HCT116 (cell line): ENCODE measurements around the gene PLA2G2C. TPM values are rescaled to one million over a fixed set of nuclear protein-coding genes. Genes with fewer than 3 reads are reported as not detected.

ENCODE experiments used
- ATAC-seq: fragments of 200-7000 bp; cut with Tn5 transposase; 2 replicates; pipeline ENCODE4 v1.9.1; 2020; ENCODE audit warnings: mild to moderate bottlenecking, moderate library complexity
- BruUV-seq: library from RNA; stranded (reverse); fragments of 400-500 nt; replicated peaks from 2 replicates; lab custom pipeline; 2021; lab: Mats Ljungman, UMichigan
- CTCF ChIA-PET: fragments of 300-600 bp; sonication (Branson Sonifier 250); formaldehyde crosslinking; loops from one replicate; lab custom pipeline; 2021; ENCODE audit warnings: antibody characterized with exemption; lab: Charles Lee
- POLR2A ChIA-PET: fragments of 300-600, 350-600 bp; sonication (Branson Sonifier 250); formaldehyde crosslinking; loops from one replicate; lab custom pipeline; 2021; ENCODE audit warnings: antibody characterized with exemption; lab: Charles Lee
- RAD21 ChIA-PET, 2 experiments: fragments of 300-600 bp; sonication (Branson Sonifier 250); formaldehyde crosslinking; loops; one replicate each; lab custom pipeline; 2023; ENCODE audit warnings: low total read pairs in 2 of 2; ENCODE audit not compliant: uncharacterized antibody in 2 of 2, unreplicated experiment in 2 of 2, low non-redundant PET in 1 of 2; lab: Charles Lee
- DNase-seq: peaks from one replicate; pipeline ENCODE4 v3.0.0-alpha.2; 2010; ENCODE audit warnings: low read depth, low spot score
- H2AFZ ChIP-seq: fragments of 200-600 bp; shearing (Covaris generic), sonication (generic); 2 replicates; pipeline ENCODE4 v1.6.1; 2017; ENCODE audit warnings: low read depth, mixed run types, mixed read lengths, antibody characterized with exemption, low read length; ENCODE audit not compliant: poor library complexity, severe bottlenecking
- H3K27ac ChIP-seq: 2 replicates; pipeline ENCODE4 v1.5.1; 2012; ENCODE audit warnings: low read depth, low read length
- H3K27me3 ChIP-seq: fragments of 200-600 bp; sonication (generic); 2 replicates; pipeline ENCODE4 v1.6.1; 2016; ENCODE audit warnings: mixed run types, low read length, mixed read lengths; ENCODE audit not compliant: insufficient read depth
- H3K36me3 ChIP-seq, 2 experiments: fragments of 200-500 bp in 1 of 2; fragments of 200-600 bp in 1 of 2; sonication (Bioruptor generic) in 1 of 2; sonication (generic) in 1 of 2; 2 replicates each; pipeline versions ENCODE4 v1.5.1 to v1.6.1; 2014 to 2016; ENCODE audit warnings: low read length in 2 of 2, inconsistent platforms in 1 of 2, mixed read lengths in 1 of 2, mixed run types in 1 of 2; ENCODE audit not compliant: insufficient read depth in 2 of 2, control insufficient read depth in 1 of 2
- H3K4me1 ChIP-seq, 2 experiments: fragments of 200-600 bp in 1 of 2; sonication (generic) in 1 of 2; 2 replicates each; pipeline versions ENCODE4 v1.5.1 to v1.6.1; 2012 to 2017; ENCODE audit warnings: low read length in 2 of 2, inconsistent platforms in 1 of 2, mild to moderate bottlenecking in 1 of 2, mixed read lengths in 1 of 2, mixed run types in 1 of 2, moderate library complexity in 1 of 2; ENCODE audit not compliant: insufficient read depth in 2 of 2, control insufficient read depth in 1 of 2
- H3K4me2 ChIP-seq: fragments of 200-600 bp; sonication (generic); 2 replicates; pipeline ENCODE4 v1.6.1; 2017; ENCODE audit warnings: mixed run types, low read length, mixed read lengths
- H3K4me3 ChIP-seq, 2 experiments: fragments of 200-600 bp in 1 of 2; sonication (generic) in 1 of 2; replicated peaks in 1 of 2; 2 replicates each; pipeline ENCODE4 v1.5.1; 2011 to 2016; ENCODE audit warnings: low read length in 2 of 2, control low read depth in 1 of 2, low read depth in 1 of 2, mild to moderate bottlenecking in 1 of 2, mixed read lengths in 1 of 2, mixed run types in 1 of 2
- H3K79me2 ChIP-seq: fragments of 200-600 bp; sonication (generic); 2 replicates; pipeline ENCODE4 v1.6.1; 2017; ENCODE audit warnings: mild to moderate bottlenecking, mixed run types, low read length, moderate library complexity, mixed read lengths; ENCODE audit not compliant: insufficient read depth
- H3K9ac ChIP-seq: fragments of 200-600 bp; sonication (generic); 2 replicates; pipeline ENCODE4 v1.6.1; 2016; ENCODE audit warnings: low read length, mixed read lengths
- H3K9me2 ChIP-seq: fragments of 200-600 bp; sonication (generic), shearing (Covaris generic); 2 replicates; pipeline ENCODE4 v1.6.1; 2017; ENCODE audit warnings: mixed run types, mild to moderate bottlenecking, moderate library complexity; ENCODE audit not compliant: insufficient read depth
- H3K9me3 ChIP-seq, 2 experiments: fragments of 200-500 bp in 1 of 2; fragments of 200-600 bp in 1 of 2; sonication (Bioruptor generic) in 1 of 2; sonication (generic) in 1 of 2; 2 replicates each; pipeline ENCODE4 v1.6.1; 2014 to 2017; ENCODE audit warnings: low read length in 2 of 2, mixed read lengths in 2 of 2, inconsistent platforms in 1 of 2, low read depth in 1 of 2, mild to moderate bottlenecking in 1 of 2, mixed run types in 1 of 2, moderate library complexity in 1 of 2; ENCODE audit not compliant: control insufficient read depth in 1 of 2, insufficient read depth in 1 of 2
- H4K20me1 ChIP-seq: fragments of 200-600 bp; sonication (generic), shearing (Covaris generic); 2 replicates; pipeline ENCODE4 v1.6.1; 2017; ENCODE audit warnings: mixed run types, mild to moderate bottlenecking, moderate library complexity; ENCODE audit not compliant: insufficient read depth
- CBX3 ChIP-seq: IDR thresholded peaks from 2 replicates; pipeline ENCODE4 v1.6.1; 2012; ENCODE audit warnings: low read depth
- CEBPB ChIP-seq: IDR thresholded peaks from 2 replicates; pipeline ENCODE4 v1.6.1; 2012; ENCODE audit warnings: low read depth
- EGR1 ChIP-seq: IDR thresholded peaks from 2 replicates; pipeline ENCODE4 v1.6.1; 2012; ENCODE audit warnings: low read depth
- ELF1 ChIP-seq: IDR thresholded peaks from 2 replicates; pipeline ENCODE4 v1.6.1; 2012; ENCODE audit warnings: low read depth, borderline replicate concordance
- EZH2 ChIP-seq: fragments of 200-600 bp; sonication (generic); IDR thresholded peaks from 2 replicates; pipeline ENCODE4 v1.6.1; 2017; ENCODE audit warnings: antibody characterized with exemption, mixed run types
- EZH2phosphoT487 ChIP-seq: fragments of 200-600 bp; IDR thresholded peaks from 2 replicates; pipeline ENCODE4 v1.6.1; 2018; ENCODE audit warnings: antibody characterized with exemption, borderline replicate concordance
- JUND ChIP-seq: IDR thresholded peaks from 2 replicates; pipeline ENCODE4 v1.6.1; 2012
- POLR2AphosphoS5 ChIP-seq: IDR thresholded peaks from 2 replicates; pipeline ENCODE4 v1.6.1; 2011; ENCODE audit warnings: mild to moderate bottlenecking, low read depth, low read length, moderate library complexity
- RAD21 ChIP-seq: IDR thresholded peaks from 2 replicates; pipeline ENCODE4 v1.6.1; 2012; ENCODE audit warnings: low read depth, mild to moderate bottlenecking
- SIN3A ChIP-seq: IDR thresholded peaks from 2 replicates; pipeline ENCODE4 v1.6.1; 2012; ENCODE audit warnings: low read depth
- SP1 ChIP-seq: IDR thresholded peaks from 2 replicates; pipeline ENCODE4 v1.6.1; 2012; ENCODE audit warnings: low read depth
- SRF ChIP-seq: IDR thresholded peaks from 2 replicates; pipeline ENCODE4 v1.6.1; 2012; ENCODE audit warnings: low read depth
- TCF7L2 ChIP-seq: IDR thresholded peaks from 2 replicates; pipeline ENCODE4 v1.7.0; 2011; ENCODE audit warnings: borderline replicate concordance, inconsistent platforms; ENCODE audit not compliant: insufficient read depth, insufficient read length; ENCODE audit errors: extremely low read depth
- ZFX ChIP-seq: fragments of 450-650 bp; IDR thresholded peaks from 2 replicates; pipeline ENCODE4 v1.6.1; 2017
- ZNF274 ChIP-seq: fragments of 200-500 bp; sonication (Bioruptor generic); IDR thresholded peaks from 2 replicates; pipeline ENCODE4 v1.6.1; 2014; ENCODE audit warnings: mild to moderate bottlenecking, low read depth, low read length, inconsistent platforms
- intact Hi-C: fragments of 100-400 bp; cut with micrococcal nuclease; formaldehyde crosslinking; loops from 2 replicates; pipeline ENCODE4 v1.10.0; 2022
- total RNA-seq: library from RNA; stranded (reverse); gene quantifications from one replicate; pipeline ENCODE4 v1.2.1, GENCODE V29; 2021; ENCODE audit not compliant: unreplicated experiment
- TF ChIP-seq, protein P1 (sequence below): IDR thresholded peaks from 2 replicates; pipeline ENCODE4 v1.6.1; 2011; ENCODE audit warnings: mild to moderate bottlenecking, low read length, moderate library complexity; ENCODE audit not compliant: insufficient replicate concordance; ENCODE audit errors: extremely low read depth
- TF ChIP-seq, protein P2 (sequence below): IDR thresholded peaks from 2 replicates; pipeline ENCODE4 v1.6.1; 2012; ENCODE audit warnings: low read depth
- TF ChIP-seq, protein P3 (sequence below): IDR thresholded peaks from 2 replicates; pipeline ENCODE4 v1.6.1; 2012

The PLA2G2C gene
- total RNA-seq, 1 experiment from 2014 or later, result not detected

DNA sequence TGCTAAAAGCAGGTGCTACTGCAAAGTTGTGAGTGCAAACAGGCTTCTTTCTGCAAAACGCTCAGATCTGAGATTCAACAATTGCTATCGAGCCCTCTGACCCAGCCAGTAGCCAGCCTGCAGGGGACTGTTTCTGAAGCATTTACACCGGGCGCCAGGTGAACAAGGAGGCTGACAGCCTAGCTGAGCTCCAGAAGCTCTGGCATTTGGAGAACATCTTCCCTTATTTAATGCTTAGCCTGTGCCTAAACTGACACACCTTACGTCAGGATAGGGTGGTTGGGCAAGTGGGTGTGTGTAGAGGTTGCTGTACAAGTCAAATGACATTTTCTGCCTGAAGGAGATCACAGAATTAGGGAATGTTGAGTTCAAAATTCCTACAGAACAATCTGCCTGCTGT, 15.8 kb upstream of the PLA2G2C start:
- no peak for DNase-seq
- TF ChIP-seq SP1, result no peak
- TF ChIP-seq RAD21, result no peak
- ChIA-PET RAD21 (no interaction called here), CTCF (interaction anchor here (1.5 kb wide), 1 partner anchor 10 kb away, joined by 4 read pairs; no protein-coding TSS in a partner anchor), POLR2A (no interaction called here)
- Histone ChIP-seq H2AFZ (no peak overlapping the region), H3K9me2 (no peaks in the 10 kb centered on the region), H4K20me1 (no peaks in the 10 kb centered on the region), H3K79me2 (no peaks in the 10 kb centered on the region), H3K4me2 (no peak overlapping the region), H3K4me1 (no peaks in the 10 kb centered on the region), H3K4me3 (no peak overlapping the region), H3K36me3 (no peaks in the 10 kb centered on the region), H3K27ac (no peak overlapping the region), H3K27me3 (peaks cover 12% of the 10 kb centered on the region; the same call in 1 of the 2 replicates), H3K9ac (no peak overlapping the region), H3K9me3 (no peaks in the 10 kb centered on the region)
- no TSS peak for BruUV-seq
- no peak for ATAC-seq
- intact Hi-C loops, result no loop called here

DNA sequence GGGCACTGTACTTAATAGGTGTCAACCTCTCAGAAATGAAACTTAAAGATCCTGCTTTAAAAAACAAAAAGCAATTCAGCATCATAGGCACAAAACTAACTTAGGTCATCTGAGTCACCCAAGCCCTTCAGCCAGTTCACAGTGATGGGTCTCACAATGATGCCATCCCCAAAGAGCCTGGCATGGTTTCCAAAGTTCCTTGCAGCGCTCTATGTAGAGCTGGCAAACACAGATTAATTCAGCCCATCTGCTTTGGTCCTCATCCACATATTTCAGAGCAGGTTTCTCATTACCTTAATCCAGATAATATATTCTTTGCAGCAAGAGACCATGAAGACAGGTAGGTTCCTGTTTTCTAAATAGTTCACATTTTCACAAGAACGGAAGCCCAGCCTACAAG, 14.6 kb upstream of the PLA2G2C start:
- Histone ChIP-seq H4K20me1 (no peaks in the 10 kb centered on the region), H3K9ac (no peak overlapping the region), H3K4me2 (no peak overlapping the region), H3K79me2 (no peaks in the 10 kb centered on the region), H3K4me1 (no peaks in the 10 kb centered on the region), H3K27me3 (peaks cover 12% of the 10 kb centered on the region; the same call in 1 of the 2 replicates), H3K9me2 (no peaks in the 10 kb centered on the region), H3K4me3 (no peak overlapping the region), H3K9me3 (no peaks in the 10 kb centered on the region), H2AFZ (no peak overlapping the region), H3K36me3 (no peaks in the 10 kb centered on the region), H3K27ac (no peak overlapping the region)
- ChIA-PET RAD21 (no interaction called here), CTCF (no interaction called here), POLR2A (no interaction called here)
- ATAC-seq (no peak), DNase-seq (no peak)
- intact Hi-C loops, result no loop called here
- no TSS peak for BruUV-seq
- TF ChIP-seq CEBPB (no peak), ZNF274 (no peak), TCF7L2 (no peak), SIN3A (no peak), EZH2 (no peak), ELF1 (no peak), SRF (no peak), JUND (no peak), POLR2AphosphoS5 (no peak), EGR1 (no peak), CBX3 (no peak), EZH2phosphoT487 (no peak), RAD21 (no peak), ZFX (no peak)
- TF ChIP-seq, protein P1, sequence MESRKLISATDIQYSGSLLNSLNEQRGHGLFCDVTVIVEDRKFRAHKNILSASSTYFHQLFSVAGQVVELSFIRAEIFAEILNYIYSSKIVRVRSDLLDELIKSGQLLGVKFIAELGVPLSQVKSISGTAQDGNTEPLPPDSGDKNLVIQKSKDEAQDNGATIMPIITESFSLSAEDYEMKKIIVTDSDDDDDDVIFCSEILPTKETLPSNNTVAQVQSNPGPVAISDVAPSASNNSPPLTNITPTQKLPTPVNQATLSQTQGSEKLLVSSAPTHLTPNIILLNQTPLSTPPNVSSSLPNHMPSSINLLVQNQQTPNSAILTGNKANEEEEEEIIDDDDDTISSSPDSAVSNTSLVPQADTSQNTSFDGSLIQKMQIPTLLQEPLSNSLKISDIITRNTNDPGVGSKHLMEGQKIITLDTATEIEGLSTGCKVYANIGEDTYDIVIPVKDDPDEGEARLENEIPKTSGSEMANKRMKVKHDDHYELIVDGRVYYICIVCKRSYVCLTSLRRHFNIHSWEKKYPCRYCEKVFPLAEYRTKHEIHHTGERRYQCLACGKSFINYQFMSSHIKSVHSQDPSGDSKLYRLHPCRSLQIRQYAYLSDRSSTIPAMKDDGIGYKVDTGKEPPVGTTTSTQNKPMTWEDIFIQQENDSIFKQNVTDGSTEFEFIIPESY, result no peak
- TF ChIP-seq, protein P2, sequence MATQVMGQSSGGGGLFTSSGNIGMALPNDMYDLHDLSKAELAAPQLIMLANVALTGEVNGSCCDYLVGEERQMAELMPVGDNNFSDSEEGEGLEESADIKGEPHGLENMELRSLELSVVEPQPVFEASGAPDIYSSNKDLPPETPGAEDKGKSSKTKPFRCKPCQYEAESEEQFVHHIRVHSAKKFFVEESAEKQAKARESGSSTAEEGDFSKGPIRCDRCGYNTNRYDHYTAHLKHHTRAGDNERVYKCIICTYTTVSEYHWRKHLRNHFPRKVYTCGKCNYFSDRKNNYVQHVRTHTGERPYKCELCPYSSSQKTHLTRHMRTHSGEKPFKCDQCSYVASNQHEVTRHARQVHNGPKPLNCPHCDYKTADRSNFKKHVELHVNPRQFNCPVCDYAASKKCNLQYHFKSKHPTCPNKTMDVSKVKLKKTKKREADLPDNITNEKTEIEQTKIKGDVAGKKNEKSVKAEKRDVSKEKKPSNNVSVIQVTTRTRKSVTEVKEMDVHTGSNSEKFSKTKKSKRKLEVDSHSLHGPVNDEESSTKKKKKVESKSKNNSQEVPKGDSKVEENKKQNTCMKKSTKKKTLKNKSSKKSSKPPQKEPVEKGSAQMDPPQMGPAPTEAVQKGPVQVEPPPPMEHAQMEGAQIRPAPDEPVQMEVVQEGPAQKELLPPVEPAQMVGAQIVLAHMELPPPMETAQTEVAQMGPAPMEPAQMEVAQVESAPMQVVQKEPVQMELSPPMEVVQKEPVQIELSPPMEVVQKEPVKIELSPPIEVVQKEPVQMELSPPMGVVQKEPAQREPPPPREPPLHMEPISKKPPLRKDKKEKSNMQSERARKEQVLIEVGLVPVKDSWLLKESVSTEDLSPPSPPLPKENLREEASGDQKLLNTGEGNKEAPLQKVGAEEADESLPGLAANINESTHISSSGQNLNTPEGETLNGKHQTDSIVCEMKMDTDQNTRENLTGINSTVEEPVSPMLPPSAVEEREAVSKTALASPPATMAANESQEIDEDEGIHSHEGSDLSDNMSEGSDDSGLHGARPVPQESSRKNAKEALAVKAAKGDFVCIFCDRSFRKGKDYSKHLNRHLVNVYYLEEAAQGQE, result no peak
- TF ChIP-seq, protein P3, sequence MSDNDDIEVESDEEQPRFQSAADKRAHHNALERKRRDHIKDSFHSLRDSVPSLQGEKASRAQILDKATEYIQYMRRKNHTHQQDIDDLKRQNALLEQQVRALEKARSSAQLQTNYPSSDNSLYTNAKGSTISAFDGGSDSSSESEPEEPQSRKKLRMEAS, result no peak
